ENCODE data around the gene OTOGL. TPM values are rescaled to one million over a fixed set of nuclear protein-coding genes. Genes with fewer than 3 reads are reported as not detected.

The OTOGL gene
- polyA plus RNA-seq, 3 donors = not detected

DNA sequence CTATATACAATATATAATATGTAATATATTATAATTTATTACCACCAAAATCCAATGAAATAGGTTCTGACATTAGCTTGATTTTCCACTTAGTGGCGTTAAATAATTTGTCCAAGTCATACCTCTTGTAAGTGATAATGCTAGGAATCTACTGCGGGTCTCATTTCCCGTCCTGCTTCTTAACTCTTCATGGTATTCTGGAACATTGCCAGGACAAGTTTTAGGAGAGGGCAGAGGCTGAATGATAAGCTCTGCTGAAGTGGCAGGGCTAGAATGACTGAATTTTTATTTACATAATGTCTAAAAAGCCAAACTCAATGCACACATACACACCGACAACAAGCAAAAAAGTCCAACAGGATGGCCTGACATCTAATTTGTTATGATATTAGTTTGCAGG is 274.3 kb downstream of the OTOGL start:
- no peak overlapping the region for H3K4me3 Mint-ChIP-seq
- H3K9ac ChIP-seq (ENCODE audit: insufficient read depth, low read length, poor library complexity, severe bottlenecking) = no peak overlapping the region

GRCh38 chr12:80374615-80375014 is 275.3 kb downstream of the OTOGL start:
- no peak overlapping the region for H3K4me3 ChIP-seq (replicated peaks in 1 of 3; ENCODE audit: low read depth in 2 of 3, low read length in 3 of 3)
- no peaks in the 10 kb centered on the region for H3K36me3 ChIP-seq (replicated peaks in 1 of 2; ENCODE audit: control insufficient read depth in 1 of 2, insufficient read depth in 2 of 2, low read length in 2 of 2)
- no peaks in the 10 kb centered on the region for H3K27me3 Mint-ChIP-seq (ENCODE audit: low read depth in 3 of 3)
- no peak overlapping the region for H3K4me3 Mint-ChIP-seq
- no peaks in the 10 kb centered on the region for H3K9me3 ChIP-seq (replicated peaks in 1 of 2; ENCODE audit: control insufficient read depth in 1 of 2, insufficient read depth in 1 of 2, low read length in 2 of 2)
- no peak overlapping the region for H3K27ac Mint-ChIP-seq
- no peaks in the 10 kb centered on the region for H3K79me2 ChIP-seq (ENCODE audit: insufficient read depth, low read length)
- H3K4me1 ChIP-seq (ENCODE audit: control insufficient read depth in 1 of 2, insufficient read depth in 2 of 2, low read length in 2 of 2) = no peaks in the 10 kb centered on the region
- intact Hi-C loops (cut with micrococcal nuclease) = no loop called here
- H3K27ac ChIP-seq (ENCODE audit: low read depth in 1 of 2, low read length in 2 of 2) = no peak overlapping the region
- no peak for DNase-seq
- H3K4me2 ChIP-seq (replicated peaks; ENCODE audit: extremely low read depth, low read length, poor library complexity, severe bottlenecking) = no peak overlapping the region
- no peaks in the 10 kb centered on the region for H3K36me3 Mint-ChIP-seq
- peaks cover 0 to 2% (median 0%) of the 10 kb centered on the region in 7 donors for H3K9me3 Mint-ChIP-seq
- no peak overlapping the region for H3K9ac ChIP-seq (ENCODE audit: insufficient read depth, low read length, poor library complexity, severe bottlenecking)
- no peaks in the 10 kb centered on the region for H3K27me3 ChIP-seq (ENCODE audit: control insufficient read depth in 2 of 2, insufficient read depth in 2 of 2, low read length in 2 of 2)
- no peaks in the 10 kb centered on the region for H4K20me1 ChIP-seq (ENCODE audit: insufficient read depth, low read length)
- H2AFZ ChIP-seq (ENCODE audit: insufficient read depth, low read depth, low read length, poor library complexity, severe bottlenecking) = no peak overlapping the region
- no peaks in the 10 kb centered on the region for H3K4me1 Mint-ChIP-seq
- no peak for TF ChIP-seq CTCF (IDR thresholded peaks at IDR 0.05)

More for the DNA sequence above, 274.3 kb downstream of the OTOGL start:
- Histone ChIP-seq H3K36me3 (replicated peaks in 1 of 2; ENCODE audit: control insufficient read depth in 1 of 2, insufficient read depth in 2 of 2, low read length in 2 of 2) (no peaks in the 10 kb centered on the region), H3K27me3 (ENCODE audit: control insufficient read depth in 2 of 2, insufficient read depth in 2 of 2, low read length in 2 of 2) (no peaks in the 10 kb centered on the region), H4K20me1 (ENCODE audit: insufficient read depth, low read length) (no peaks in the 10 kb centered on the region), H3K9me3 (replicated peaks in 1 of 2; ENCODE audit: control insufficient read depth in 1 of 2, insufficient read depth in 1 of 2, low read length in 2 of 2) (no peaks in the 10 kb centered on the region), H3K4me3 (replicated peaks in 1 of 3; ENCODE audit: low read depth in 2 of 3, low read length in 3 of 3) (no peak overlapping the region), H2AFZ (ENCODE audit: insufficient read depth, low read depth, low read length, poor library complexity, severe bottlenecking) (no peak overlapping the region), H3K4me2 (replicated peaks; ENCODE audit: extremely low read depth, low read length, poor library complexity, severe bottlenecking) (no peak overlapping the region), H3K4me1 (ENCODE audit: control insufficient read depth in 1 of 2, insufficient read depth in 2 of 2, low read length in 2 of 2) (no peaks in the 10 kb centered on the region), H3K27ac (ENCODE audit: low read depth in 1 of 2, low read length in 2 of 2) (no peak overlapping the region), H3K79me2 (ENCODE audit: insufficient read depth, low read length) (no peaks in the 10 kb centered on the region)
- H3K36me3 Mint-ChIP-seq = no peaks in the 10 kb centered on the region
- H3K4me1 Mint-ChIP-seq = no peaks in the 10 kb centered on the region
- H3K27me3 Mint-ChIP-seq (ENCODE audit: low read depth in 3 of 3) = no peaks in the 10 kb centered on the region
- no peak for DNase-seq
- no peak overlapping the region for H3K27ac Mint-ChIP-seq
- intact Hi-C loops (cut with micrococcal nuclease) = no loop called here
- no peak for TF ChIP-seq CTCF (IDR thresholded peaks at IDR 0.05)
- H3K9me3 Mint-ChIP-seq = peaks cover 0 to 2% (median 0%) of the 10 kb centered on the region in 7 donors
- 100% methylated on average over 2 of the region's 4 CpGs for WGBS (ENCODE audit: insufficient coverage)
